Tibial nerve (tissue), 4 donors: ENCODE measurements around the gene KIF6.

Experiments
- CTCF ChIP-seq, 5 experiments: fragments of 200-600 bp in 3 of 5; fragments of 450-650 bp in 2 of 5; sonication (generic) in 3 of 5; IDR thresholded peaks; one replicate each; pipeline ENCODE4 v1.5.1; 2016 to 2019; ENCODE audit warnings: antibody characterized with exemption in 5 of 5, mild to moderate bottlenecking in 3 of 5, moderate library complexity in 2 of 5
- EP300 ChIP-seq, 2 donors: sonication (generic); formaldehyde crosslinking; IDR thresholded peaks; one replicate each; pipeline ENCODE4 v1.6.1; 2017; ENCODE audit warnings: antibody characterized with exemption in 2 of 2, mild to moderate bottlenecking in 1 of 2
- POLR2A ChIP-seq, 2 donors: fragments of 450-650 bp; IDR thresholded peaks; one replicate each; pipeline ENCODE4 v1.6.1; 2017; ENCODE audit warnings: antibody characterized with exemption in 2 of 2, mild to moderate bottlenecking in 2 of 2, moderate library complexity in 2 of 2

- TF ChIP-seq CTCF (IDR thresholded peaks at IDR 0.05) (no peak), POLR2A (IDR thresholded peaks at IDR 0.05) (no peak), EP300 (IDR thresholded peaks at IDR 0.05) (no peak)
Measured at GRCh38 chr6:39464067-39464466, 261.1 kb downstream of the KIF6 start.
